Activated gamma-delta T cell treated with Interleukin-2 at 50 U/mL for 16 hours (primary cell): Measurements from ENCODE around the gene RPS6KA5.
"Not testable (repeated sequence)": the region's sequence is repeated elsewhere in the genome, so short reads cannot be mapped to it uniquely, and the experiment has no call there.

Experiments
- DNase-seq: peaks from one replicate; pipeline ENCODE4 v3.0.0-alpha.2; 2020

Gene RPS6KA5

DNA sequence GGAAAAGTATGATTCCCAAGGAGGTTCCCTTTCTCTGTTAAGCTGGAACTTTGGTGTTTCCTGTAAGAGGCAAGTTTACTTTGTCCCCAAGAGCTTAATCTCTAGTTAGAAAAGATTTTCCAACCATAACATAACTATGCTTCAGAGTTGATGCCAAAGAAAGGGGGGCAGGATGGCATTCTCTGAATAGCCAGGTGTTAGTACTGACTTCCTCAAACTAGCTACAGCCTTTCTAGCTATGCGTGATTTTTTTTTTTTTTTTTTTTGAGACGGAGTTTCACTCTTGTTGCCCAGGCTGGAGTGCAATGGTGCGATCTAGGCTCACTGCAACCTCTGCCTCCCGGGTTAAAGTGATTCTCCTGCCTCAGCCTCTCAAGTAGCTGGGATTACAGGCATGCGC, 204.3 kb downstream of the RPS6KA5 start:
- not testable (repeated sequence) for DNase-seq

DNA sequence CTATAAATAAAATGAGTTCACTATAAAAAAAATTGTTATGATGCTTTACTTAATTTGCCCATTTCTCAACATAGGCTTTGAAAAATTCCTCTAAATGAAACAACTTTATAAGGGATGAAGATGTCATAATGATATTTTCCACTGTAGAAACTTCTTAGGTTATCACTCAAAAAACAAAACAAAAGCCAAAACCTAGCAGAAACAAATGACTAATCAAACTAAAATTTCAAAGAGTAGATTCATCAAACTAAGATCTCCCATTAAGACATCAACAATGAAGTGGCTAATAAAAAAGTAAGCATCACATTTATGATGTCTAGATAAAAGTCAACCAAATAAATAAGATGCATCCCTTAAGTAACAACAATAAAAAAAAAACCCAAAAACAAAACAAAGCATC, 207.3 kb downstream of the RPS6KA5 start:
- no peak for DNase-seq

DNA sequence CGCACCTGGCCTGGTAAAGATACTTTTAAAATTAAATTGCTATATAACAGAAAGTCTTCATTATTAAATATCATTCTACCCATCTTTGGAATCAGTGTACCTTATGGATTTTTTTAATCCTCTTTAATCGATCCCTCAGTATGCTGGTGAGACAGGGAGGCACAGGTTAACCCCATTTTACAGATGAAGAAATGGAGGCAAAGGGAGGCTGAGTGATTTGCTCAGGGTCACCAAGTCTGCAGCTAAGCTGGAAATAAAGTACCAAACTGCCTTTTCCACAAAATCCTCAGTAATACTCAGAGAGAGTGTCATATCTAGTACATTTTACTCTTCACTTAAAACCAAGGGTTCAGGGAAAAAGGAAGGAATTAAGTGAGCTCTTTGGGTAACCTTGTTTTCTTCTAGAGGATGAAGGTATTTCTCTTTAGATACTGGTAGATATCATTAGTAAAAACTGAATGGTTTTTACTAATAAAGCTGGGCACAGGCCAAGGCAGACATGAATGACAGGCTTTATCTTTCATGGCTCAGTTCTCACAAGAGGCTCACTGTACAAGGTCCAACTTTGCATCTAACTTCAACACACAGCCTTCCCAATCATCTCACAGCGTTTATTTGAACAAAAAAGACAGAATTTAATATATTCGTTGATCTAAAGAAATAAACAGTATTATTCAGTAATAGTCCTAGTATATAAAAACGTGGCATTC, 209.0 kb downstream of the RPS6KA5 start:
- no peak for DNase-seq

DNA sequence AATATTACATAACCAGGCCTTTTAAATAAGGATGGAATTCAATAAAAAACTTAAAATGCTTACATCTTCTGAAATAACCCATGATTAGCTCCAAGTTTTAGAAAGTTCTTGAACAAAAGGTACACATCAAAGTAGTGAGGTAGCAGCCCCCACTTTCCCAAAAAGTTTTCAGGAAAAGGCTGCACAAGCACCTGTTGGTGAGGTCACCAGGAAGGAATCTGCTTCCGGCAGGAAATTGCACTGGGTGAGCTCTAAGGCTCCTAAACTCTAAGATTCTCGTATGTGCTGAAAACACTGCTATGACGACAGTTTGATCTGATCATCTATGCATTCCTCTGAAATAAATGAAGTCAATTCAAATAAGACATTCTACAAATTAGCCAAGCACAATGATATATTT, 210.0 kb downstream of the RPS6KA5 start:
- DNase-seq, result no peak

DNA sequence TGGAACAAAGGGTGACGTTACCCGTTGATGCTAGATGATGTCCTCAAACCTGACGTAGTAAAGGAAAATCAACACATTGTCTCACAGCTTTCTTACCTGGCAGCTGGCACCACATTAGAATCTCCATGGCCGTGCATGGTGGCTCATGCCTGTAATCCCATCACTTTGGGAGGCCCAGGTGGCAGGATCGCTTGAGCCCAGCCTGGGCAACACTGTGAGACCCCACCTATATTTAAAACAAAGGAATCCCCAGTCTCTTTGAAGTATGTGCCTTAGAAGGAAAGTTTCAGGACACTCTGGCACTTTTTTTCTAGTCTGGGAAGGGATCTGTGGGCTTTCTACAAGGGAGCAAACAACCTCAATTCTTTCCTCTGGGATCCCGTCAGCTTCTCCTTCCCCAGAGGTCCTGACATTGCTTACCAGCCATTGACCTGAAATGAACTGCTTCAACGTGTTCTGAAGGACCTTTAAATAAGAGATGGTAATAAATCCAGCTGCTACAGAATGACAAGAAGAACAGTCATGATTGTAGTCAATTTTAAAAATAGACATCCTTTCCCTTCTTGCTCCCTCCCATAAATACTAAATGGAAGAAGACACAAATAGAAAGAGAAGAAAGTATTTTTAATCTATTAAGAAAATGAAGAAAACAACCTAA, 210.5 kb downstream of the RPS6KA5 start:
- DNase-seq, result no peak

DNA sequence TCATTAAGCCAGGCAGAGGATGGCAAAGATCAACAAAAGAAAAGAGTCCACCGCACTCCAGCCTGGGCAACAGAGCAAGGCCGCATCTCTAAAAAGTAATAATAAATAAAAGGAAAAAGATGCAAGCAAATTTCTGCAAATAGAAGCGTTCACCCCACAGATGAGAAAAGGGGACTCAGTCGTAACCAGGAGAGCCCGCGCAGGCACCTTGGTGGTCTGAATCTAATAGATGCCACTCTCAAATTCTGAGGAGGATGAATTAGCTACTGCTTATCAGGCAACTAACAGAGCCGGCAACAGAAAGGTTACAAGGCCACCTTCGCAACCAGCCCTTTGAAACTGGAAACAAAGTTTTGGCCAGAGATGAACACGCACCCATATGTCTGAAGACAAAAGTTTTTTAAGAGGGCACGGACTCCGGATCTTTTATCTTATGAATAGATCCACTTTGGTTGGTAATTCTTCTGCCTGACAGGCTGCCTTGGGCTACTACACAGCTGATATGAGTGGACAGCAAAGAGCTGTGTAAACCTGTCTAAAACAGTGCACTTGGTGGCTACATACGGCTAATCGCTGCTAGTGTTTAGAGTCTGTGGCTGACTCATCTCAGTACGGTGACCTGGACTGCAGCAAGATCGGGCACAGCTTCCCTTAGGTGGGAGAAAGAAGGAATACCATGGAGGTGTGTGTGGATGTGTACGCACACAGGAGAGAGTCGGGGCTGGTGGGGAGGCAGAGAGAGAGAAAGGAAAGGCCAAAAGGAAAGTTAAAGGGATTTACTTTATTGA, 211.3 kb downstream of the RPS6KA5 start:
- no peak for DNase-seq

DNA sequence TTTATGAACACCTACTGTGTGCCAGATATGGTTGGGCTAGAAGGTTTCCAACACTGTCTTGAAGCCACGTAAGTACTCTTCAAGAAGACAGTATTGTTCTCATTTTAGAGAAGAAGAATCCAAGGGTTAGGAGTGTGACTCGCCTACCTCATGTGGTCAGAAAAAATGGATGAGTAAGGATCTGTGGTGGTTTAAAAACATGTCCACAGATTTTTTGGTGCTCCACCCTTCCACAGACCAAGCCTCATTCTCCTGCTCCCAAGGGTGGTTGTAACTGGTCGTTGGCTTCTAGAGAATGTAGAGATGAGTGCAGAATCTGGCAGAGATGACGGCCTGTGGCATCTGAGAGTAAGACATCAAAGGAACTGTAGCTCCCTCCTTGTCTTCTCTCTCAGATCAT, 213.9 kb downstream of the RPS6KA5 start:
- DNase-seq, result no peak

DNA sequence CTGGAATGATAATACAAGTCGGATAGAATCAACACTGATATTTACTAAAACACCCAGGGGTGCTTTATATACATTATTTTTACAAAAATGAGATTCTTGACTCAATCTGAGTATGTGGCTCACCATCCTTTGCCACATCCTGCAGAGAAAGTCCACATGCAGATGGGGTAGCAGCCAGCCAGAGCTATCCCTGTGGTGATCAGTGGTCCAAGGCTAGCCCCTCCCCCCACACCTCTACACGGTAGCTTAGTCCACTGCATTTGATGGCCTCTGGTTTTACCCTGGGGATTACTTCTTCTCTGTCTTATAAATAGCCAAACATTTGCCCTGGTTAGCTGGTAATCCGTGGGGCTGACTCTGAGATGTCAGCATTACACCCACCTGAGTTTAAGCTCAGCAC, 216.1 kb downstream of the RPS6KA5 start:
- DNase-seq, result no peak

DNA sequence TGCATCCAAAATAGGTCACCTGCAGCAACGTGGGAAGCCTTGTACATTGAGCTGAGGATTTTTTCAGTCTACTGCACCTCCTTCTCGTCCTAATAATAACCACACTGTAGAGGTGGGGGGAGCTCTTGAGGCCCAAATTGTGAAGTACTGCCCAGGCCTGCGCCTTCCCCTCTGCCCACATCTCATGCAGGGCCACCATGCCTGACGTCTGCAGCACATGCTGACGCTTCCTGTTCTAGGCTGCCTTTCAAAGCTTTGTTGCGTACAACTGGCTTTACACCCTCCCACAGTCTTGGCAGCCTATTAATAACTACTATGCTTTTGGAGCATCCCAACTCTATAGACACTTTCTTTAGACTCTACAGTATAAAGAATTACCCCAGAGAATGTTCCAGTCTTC, 217.7 kb downstream of the RPS6KA5 start:
- DNase-seq, result no peak

DNA sequence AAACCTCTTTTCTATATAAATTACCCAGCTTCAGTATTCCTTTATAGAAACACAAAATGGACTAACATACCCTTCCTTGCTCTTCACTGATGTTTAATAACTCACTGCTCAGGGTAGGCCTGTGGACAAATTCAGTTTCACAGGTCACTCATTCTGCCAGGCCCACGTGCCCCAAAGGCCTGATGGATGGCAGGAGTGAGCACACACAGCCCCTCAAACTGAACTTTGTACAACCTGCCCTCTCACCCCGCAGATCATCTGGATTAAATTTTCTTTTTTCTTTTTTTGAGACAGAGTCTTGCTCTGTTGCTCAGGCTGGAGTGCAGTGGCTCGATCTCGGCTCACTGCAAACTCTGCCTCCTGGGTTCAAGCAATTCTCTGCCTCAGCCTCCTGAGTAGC, 219.8 kb downstream of the RPS6KA5 start:
- DNase-seq, result not testable (repeated sequence)

DNA sequence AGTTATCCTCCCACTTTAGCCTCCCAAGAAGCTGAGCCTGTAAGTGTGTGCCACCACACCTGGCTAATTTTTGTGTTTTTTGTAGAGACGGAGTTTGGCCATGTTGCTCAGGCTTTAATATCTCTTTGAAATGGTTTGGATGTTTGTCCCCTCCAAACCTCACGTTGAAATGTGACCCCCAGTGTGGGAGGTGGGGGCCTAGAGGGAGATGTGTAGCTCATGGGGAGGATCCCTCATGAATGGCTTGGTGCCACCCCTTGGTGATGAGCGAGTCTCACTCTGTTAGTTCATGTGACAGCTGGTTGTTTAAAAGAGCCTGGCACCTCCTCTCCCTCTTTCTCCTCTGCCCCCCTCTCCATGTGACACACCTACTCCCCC, 220.6 kb downstream of the RPS6KA5 start:
- no peak for DNase-seq

DNA sequence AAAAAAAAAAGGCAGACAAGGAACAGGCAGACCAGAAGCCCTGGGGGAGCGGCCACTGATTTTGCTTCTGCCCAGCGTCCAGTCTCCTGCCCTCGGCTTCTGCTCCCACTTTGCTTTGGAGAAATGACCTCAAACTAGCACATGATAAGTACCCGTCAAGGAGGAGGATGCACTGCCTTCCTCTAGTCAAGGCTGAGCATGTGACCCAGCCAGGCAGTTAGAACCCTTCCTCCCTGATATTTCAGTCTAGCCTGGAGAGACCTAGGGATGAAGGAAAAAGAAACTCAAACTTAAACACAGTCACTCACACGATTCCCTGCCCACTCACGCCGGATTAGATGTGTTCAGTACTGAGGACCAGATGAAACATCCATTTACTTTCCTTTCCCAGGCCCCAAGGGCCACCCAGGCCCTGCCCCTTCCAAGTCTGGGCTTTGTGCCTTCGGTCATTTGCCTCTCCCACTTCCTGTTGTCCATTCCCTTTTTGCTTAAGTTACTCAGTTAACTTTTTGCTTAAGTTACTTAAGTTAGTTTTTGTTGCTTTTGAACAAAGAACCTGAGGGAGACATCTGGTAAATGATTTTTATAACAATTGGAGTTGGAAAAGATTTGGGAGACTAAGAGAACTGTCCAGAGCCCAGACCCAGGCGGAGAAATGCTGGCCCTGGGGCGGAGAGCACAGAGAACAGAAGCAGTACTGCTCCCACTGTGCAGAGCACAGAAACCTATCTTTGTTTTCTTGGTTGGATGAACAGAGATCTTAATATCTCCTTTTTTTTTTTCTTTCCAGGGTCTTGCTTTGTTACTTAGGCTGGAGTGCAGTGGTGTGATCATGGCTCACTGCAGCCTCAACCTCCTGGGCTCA, 221.2 kb downstream of the RPS6KA5 start:
- no peak for DNase-seq

DNA sequence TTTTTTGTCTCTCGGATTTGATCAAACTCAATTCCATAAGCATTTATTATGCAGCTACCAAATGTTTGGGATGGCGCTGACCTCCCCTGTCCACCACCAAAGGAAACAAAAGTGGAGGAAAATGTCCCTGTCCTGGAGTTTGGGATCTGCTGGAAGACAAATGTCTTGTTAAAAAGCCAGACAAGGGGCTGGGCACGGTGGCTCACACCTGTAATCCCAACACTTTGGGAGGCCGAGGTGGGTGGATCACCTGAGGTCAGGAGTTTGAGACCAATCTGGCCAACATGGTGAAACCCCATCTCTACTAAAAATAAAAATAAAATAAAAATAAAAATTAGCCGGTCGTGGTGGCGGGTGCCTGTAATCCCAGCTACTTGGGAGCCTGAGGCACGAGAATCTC, 221.9 kb downstream of the RPS6KA5 start:
- DNase-seq, result not testable (repeated sequence)

DNA sequence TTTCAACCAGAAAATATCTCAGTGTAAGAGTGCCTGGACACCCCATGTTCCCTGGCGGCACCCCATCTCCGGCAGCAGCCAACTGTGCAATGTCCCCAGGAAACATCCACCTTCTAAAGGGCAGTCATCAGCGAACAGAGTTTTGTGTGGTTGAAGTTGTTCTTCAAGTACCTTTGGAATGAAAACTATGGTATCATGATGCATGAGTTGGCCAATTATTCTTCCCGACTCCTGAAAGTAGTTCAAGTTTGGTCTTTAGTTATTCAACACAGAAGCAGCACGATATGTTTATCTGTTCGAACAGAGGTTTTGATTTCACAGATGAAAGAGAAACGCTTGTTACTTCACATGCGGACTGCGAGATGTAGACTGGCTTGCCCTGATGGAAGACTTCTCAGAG, 223.1 kb downstream of the RPS6KA5 start:
- no peak for DNase-seq

DNA sequence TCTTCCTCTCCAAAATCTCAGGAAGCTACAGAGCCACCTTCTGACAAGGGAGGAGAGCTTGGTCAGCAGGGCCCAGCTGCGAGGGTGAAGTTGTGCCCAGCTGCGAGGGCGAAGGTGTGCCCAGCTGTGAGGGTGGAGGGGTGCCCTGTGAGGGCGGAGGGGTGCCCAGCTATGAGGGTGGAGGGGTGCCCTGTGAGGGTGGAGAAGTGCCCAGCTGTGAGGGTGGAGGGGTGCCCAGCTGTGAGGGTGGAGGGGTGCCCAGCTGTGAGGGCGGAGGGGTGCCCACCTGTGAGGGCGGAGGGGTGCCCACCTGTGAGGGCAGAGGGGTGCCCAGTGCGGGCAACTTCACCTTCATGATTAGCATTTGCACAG, 223.8 kb downstream of the RPS6KA5 start:
- no peak for DNase-seq

DNA sequence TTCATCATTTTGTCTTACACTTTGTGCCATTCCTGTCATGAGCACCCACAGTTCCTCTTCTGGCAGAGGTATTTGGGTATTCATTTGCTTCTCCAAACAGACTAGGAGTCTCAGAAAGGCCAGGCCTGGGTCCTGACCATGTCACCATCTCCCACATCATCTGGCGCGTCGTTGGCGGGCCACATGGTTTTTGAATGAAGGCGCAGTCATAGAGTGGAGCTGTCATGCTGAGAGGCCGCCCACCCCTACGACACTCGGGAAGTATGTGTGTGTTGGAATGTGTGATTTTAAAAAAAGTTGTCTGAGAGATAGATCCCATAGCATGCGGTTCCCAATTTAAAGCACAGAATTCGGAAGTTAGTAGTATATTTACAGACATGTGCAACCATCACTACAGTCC, 228.6 kb downstream of the RPS6KA5 start:
- DNase-seq, result no peak

DNA sequence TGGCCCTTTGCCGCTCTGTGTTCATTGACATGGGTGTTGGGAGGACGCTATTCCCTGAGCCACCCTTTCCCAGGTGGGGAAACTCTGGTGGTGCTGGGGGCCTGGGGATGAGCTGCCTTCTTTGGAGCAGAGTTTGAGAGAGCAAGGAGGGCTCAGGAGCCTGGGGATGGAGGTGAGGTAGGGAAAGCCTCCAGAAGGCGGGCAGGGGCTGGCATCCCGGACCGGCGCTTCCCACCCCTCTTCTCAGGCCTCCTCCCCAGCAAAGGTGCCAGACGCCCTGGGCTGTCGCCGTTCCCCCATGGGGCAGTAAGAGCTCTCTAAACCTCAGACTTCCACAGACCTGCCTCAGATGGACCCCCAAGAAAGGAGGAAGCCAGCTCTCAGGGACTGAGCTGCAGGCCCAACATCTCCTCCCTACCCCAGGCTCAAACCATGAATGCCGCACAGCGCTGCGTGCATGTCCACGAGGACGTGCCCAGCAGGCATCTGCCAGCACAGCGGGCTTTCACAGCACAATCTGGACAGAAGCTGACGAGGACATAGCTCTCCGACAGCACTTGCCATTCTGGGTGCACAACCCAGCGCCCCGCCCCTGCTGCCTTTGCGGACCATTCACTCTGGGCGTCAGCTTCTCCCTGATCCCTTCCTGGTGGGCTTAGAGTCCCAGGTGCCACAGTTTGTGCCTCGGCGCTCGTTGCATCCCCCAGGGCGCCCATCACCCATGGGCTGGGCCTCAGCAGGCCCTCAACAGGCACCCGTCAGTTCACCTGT, 229.3 kb downstream of the RPS6KA5 start:
- no peak for DNase-seq

DNA sequence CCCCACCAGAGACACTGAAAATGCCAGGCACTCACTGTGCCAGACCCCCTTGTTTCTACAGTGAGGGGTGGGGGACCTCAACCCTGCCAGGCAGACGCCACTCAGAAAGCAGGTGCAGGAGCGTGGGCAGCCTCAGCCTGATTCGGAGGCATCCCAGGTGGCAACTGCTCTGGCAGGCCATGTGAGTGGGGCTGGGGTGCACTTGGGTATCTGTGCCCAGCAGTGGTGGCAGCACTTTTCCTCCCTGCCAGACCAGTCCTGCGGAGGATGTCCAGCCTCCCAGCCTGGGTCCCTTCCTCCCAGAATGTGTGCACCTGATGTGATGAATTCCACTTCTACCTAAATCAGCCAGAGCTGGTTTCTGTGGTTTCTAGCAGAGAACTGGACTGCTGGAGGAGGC, 230.8 kb downstream of the RPS6KA5 start:
- no peak for DNase-seq

DNA sequence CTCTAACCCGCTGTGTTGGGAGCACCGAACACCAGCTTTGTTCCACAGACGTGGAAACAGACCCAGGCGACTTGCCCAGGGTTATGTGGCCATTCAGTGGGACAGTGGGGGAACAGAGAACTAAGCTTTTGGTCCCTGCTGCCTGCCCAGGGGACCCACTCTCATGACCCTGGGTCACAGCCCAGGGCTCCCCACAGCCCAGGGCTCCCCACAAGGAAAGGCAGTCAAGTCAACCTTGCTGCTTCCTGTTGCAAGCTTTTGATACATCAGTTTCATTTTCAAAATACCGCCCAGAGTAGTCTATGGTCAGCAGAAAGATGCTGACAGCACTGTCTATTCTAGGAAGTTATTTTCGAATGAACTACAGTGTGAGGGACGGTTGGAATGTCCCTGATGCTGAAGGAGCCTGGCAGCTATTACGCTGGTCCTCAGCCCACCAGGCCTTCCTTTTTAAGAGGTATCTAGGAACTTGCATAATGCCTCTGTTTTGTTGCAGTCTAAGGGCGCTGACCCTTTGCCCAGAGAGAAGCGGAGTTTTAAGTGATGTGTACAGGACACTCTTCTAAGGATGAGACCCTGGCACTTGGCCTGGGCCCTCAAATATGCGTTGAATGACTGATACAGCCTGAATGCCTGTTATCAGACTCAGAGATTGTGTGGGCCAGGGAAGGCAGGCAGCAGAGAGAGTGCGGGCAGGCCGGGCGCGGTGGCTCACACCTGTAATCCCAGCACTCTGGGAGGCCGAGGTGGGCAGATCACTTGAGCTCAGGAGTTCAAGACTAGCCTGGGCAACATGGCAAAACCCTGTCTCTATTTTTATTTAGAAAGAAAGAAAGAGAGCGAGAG, 231.6 kb downstream of the RPS6KA5 start:
- DNase-seq, result no peak

DNA sequence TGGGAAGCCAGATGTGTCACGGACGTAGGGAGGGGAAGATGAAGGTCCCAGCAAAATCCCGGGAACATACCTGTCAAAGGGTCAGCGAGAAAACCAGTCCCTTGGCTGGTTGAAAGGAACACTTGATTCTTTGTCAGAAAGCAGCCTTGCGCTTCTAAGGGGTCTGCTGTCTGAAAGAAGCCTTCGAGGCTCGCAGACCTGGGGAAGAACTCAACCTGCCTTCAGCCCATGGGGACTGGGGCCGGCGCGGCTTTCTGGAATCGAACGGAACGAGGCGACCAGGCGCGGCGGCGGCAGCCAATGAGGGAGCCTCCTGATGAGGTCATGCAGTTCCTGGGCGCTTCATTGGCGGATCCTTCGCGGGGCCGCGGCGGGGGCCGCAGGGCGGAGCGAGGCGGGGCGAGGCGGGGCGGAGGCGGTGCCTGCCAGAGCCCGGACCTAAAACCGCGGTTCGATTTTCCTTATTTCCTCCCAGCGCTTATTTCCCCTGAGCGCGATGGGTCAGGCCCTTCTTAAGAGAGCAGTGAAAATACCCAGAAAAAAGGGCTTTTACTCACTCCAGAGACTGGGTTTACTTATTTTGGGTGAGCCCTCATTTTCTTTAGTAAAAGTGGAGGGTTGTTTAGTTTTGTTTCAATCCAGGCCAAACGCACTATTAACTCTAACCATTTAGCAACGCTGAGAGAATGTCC, 232.4 kb downstream of the RPS6KA5 start:
- DNase-seq, result peak; percentile 85

DNA sequence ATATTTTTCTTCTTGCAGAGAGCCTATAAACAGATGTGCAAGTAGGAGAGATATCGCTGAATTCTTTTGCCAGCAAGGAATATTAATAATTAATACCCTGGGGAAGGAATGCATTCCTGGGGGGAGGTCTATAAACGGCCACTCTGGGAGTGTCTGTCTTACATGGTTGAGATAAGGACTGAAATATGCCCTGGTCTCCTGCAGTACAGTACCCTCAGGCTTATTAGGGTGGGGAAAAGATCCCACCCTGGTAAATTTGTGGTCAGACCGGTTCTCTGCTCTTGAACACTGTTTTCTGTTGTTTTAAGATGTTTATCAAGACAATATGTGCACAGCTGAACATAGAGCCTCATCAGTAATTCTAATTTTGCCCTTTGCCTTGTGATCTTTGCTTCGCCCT, 236.9 kb downstream of the RPS6KA5 start:
- not testable (repeated sequence) for DNase-seq
